GM23338 (cell line): ENCODE measurements around the gene HBM.

Experiments
- CREB1 ChIP-seq: fragments of 250-450 bp; sonication (Bioruptor Pico); IDR thresholded peaks from 2 replicates; pipeline ENCODE4 v1.5.0; 2020; ENCODE audit warnings: low read depth, mild to moderate bottlenecking, moderate library complexity
- ETS1 ChIP-seq: IDR thresholded peaks from 2 replicates; pipeline ENCODE4 v1.6.1; 2016; ENCODE audit warnings: antibody characterized with exemption
- EZH2 ChIP-seq: fragments of 200-600 bp; sonication (generic); IDR thresholded peaks from one replicate; pipeline ENCODE4 v1.8.0; 2017; ENCODE audit warnings: antibody characterized with exemption, mild to moderate bottlenecking, low read depth; ENCODE audit not compliant: unreplicated experiment
- EZH2phosphoT487 ChIP-seq: fragments of 200-600 bp; sonication (generic); IDR thresholded peaks from one replicate; pipeline ENCODE4 v1.8.1; 2018; ENCODE audit warnings: antibody characterized with exemption; ENCODE audit not compliant: unreplicated experiment
- JUNB ChIP-seq: IDR thresholded peaks from one replicate; pipeline ENCODE4 v1.6.1; 2016; ENCODE audit warnings: antibody characterized with exemption; ENCODE audit not compliant: unreplicated experiment
- POLR2AphosphoS5 ChIP-seq: IDR thresholded peaks from 2 replicates; pipeline ENCODE4 v1.6.1; 2016; ENCODE audit warnings: antibody characterized with exemption, low read depth
- TF ChIP-seq, protein P1 (sequence below), 2 experiments: fragments of 200-600 bp in 1 of 2; sonication (generic) in 1 of 2; conservative IDR thresholded peaks; 2 replicates each; pipeline versions ENCODE4 v1.5.1 to v1.6.1; 2016 to 2017; ENCODE audit warnings: antibody characterized with exemption in 2 of 2, low read depth in 2 of 2, mild to moderate bottlenecking in 2 of 2, moderate library complexity in 1 of 2

GRCh38 chr16:143047-143446 lies 22.7 kb upstream of the HBM start:
- TF ChIP-seq, protein P1, sequence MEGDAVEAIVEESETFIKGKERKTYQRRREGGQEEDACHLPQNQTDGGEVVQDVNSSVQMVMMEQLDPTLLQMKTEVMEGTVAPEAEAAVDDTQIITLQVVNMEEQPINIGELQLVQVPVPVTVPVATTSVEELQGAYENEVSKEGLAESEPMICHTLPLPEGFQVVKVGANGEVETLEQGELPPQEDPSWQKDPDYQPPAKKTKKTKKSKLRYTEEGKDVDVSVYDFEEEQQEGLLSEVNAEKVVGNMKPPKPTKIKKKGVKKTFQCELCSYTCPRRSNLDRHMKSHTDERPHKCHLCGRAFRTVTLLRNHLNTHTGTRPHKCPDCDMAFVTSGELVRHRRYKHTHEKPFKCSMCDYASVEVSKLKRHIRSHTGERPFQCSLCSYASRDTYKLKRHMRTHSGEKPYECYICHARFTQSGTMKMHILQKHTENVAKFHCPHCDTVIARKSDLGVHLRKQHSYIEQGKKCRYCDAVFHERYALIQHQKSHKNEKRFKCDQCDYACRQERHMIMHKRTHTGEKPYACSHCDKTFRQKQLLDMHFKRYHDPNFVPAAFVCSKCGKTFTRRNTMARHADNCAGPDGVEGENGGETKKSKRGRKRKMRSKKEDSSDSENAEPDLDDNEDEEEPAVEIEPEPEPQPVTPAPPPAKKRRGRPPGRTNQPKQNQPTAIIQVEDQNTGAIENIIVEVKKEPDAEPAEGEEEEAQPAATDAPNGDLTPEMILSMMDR (conservative IDR thresholded peaks at IDR 0.05; ENCODE audit: low read depth in 2 of 2): no peak
- TF ChIP-seq CREB1 (CRISPR knock-in tag): no peak
- no peak for TF ChIP-seq POLR2AphosphoS5
- no peak for TF ChIP-seq ETS1
- no peak for TF ChIP-seq EZH2
- TF ChIP-seq JUNB: no peak
- no peak for TF ChIP-seq EZH2phosphoT487
